NCI-H446 treated with DMSO at 0.1 percent for 48 hours (cell line): ENCODE results near the gene C10orf67.
"Not testable (repeated sequence)": the region's sequence is repeated elsewhere in the genome, so short reads cannot be mapped to it uniquely, and the experiment has no call there.

Experiments
- DNase-seq: peaks from one replicate; lab custom pipeline; 2025; lab: John Stamatoyannopoulos, UW

C10orf67 gene

GRCh38 chr10:23324351-23324750 is 20.2 kb downstream of the C10orf67 start:
- DNase-seq: no peak

- no peak for DNase-seq
Observed at GRCh38 chr10:23322082-23322481, 22.5 kb downstream of the C10orf67 start.

GRCh38 chr10:23319835-23320234 is 24.8 kb downstream of the C10orf67 start:
- no peak for DNase-seq

GRCh38 chr10:23318359-23318758 is 26.2 kb downstream of the C10orf67 start:
- no peak for DNase-seq

- DNase-seq: no peak
Observed at GRCh38 chr10:23317416-23317815, 27.2 kb downstream of the C10orf67 start.

GRCh38 chr10:23316406-23316805 is 28.2 kb downstream of the C10orf67 start:
- no peak for DNase-seq

- DNase-seq: no peak
Observed at GRCh38 chr10:23315966-23316365, 28.6 kb downstream of the C10orf67 start.

- DNase-seq: peak; percentile 18
Observed at GRCh38 chr10:23314835-23315239, 29.8 kb downstream of the C10orf67 start.

- DNase-seq: no peak
Observed at GRCh38 chr10:23311034-23311433, 33.6 kb downstream of the C10orf67 start.

- DNase-seq: no peak
Observed at GRCh38 chr10:23310404-23310803, 34.2 kb downstream of the C10orf67 start.

GRCh38 chr10:23299961-23300360 is 44.6 kb downstream of the C10orf67 start:
- DNase-seq: not testable (repeated sequence)

- DNase-seq: no peak
Observed at GRCh38 chr10:23294638-23295247, 49.9 kb downstream of the C10orf67 start.

GRCh38 chr10:23293973-23294590 is 50.5 kb downstream of the C10orf67 start:
- no peak for DNase-seq

GRCh38 chr10:23293145-23293724 is 51.4 kb downstream of the C10orf67 start:
- DNase-seq: no peak

GRCh38 chr10:23291551-23292334 is 52.9 kb downstream of the C10orf67 start:
- DNase-seq: no peak

GRCh38 chr10:23284674-23285335 is 59.8 kb downstream of the C10orf67 start:
- no peak for DNase-seq

GRCh38 chr10:23284155-23284554 is 60.4 kb downstream of the C10orf67 start:
- no peak for DNase-seq

- DNase-seq: no peak
Observed at GRCh38 chr10:23283680-23284079, 60.9 kb downstream of the C10orf67 start.

GRCh38 chr10:23281044-23281433 is 63.6 kb downstream of the C10orf67 start:
- DNase-seq: no peak

GRCh38 chr10:23280419-23281043 is 64.1 kb downstream of the C10orf67 start:
- no peak for DNase-seq

- no peak for DNase-seq
Observed at GRCh38 chr10:23275355-23275754, 69.2 kb downstream of the C10orf67 start.

GRCh38 chr10:23274179-23274578 is 70.4 kb downstream of the C10orf67 start:
- not testable (repeated sequence) for DNase-seq
